Activated T-helper 1 cell treated with anti-CD3 and anti-CD28 coated beads, Interleukin-12 subunit alpha, Interleukin-12 subunit beta, Interleukin-2, Interleukin-4 antibody, amounts not matched to agents 30 ng/mL and 10 ng/mL and 1 ng/mL, durations not matched to agents 14 hours and 24 hours and 36 hours (primary cell): ENCODE results near the gene MARCHF5. TPM values are rescaled to one million over a fixed set of nuclear protein-coding genes. Genes with fewer than 3 reads are reported as not detected.
"Not testable (repeated sequence)": the region's sequence is repeated elsewhere in the genome, so short reads cannot be mapped to it uniquely, and the experiment has no call there.

Experiments
- DNase-seq: peaks from one replicate; pipeline ENCODE4 v3.0.0; 2021; ENCODE audit warnings: low spot score
- H3K27ac Mint-ChIP-seq: one replicate; pipeline ENCODE4 v1.8.0; 2021; ENCODE audit warnings: mild to moderate bottlenecking, mixed read lengths
- H3K27me3 Mint-ChIP-seq: one replicate; pipeline ENCODE4 v1.8.0; 2022; ENCODE audit warnings: mild to moderate bottlenecking, moderate library complexity, mixed read lengths; ENCODE audit not compliant: insufficient read depth
- H3K36me3 Mint-ChIP-seq: one replicate; pipeline ENCODE4 v1.8.0; 2021; ENCODE audit warnings: low read depth, mixed read lengths
- H3K4me1 Mint-ChIP-seq: one replicate; pipeline ENCODE4 v1.8.0; 2021; ENCODE audit warnings: low read depth, mixed read lengths
- H3K4me3 Mint-ChIP-seq: one replicate; pipeline ENCODE4 v1.8.0; 2021; ENCODE audit warnings: mild to moderate bottlenecking, moderate library complexity, mixed read lengths
- H3K9me3 Mint-ChIP-seq: one replicate; pipeline ENCODE4 v1.8.0; 2021; ENCODE audit warnings: mixed read lengths
- intact Hi-C: fragments of 100-400 bp; cut with micrococcal nuclease; formaldehyde crosslinking; loops from one replicate; pipeline ENCODE4 v1.15.1; 2024
- total RNA-seq: library from RNA; stranded (reverse); gene quantifications from 2 replicates; pipeline ENCODE4 v1.2.3, GENCODE V29; 2022

The MARCHF5 gene
- total RNA-seq, 1 donor from 2014 or later = 23.9 TPM

- no peaks in the 10 kb centered on the region for H3K36me3 Mint-ChIP-seq
- H3K27ac Mint-ChIP-seq = no peak overlapping the region
- H3K4me3 Mint-ChIP-seq = no peak overlapping the region
- intact Hi-C loops = no loop called here
- no peaks in the 10 kb centered on the region for H3K9me3 Mint-ChIP-seq
- no peaks in the 10 kb centered on the region for H3K4me1 Mint-ChIP-seq
- H3K27me3 Mint-ChIP-seq = peaks cover 10% of the 10 kb centered on the region
- no peak for DNase-seq
These were observed 87.0 kb downstream of the MARCHF5 start for GRCh38 chr10:92377962-92378361.

GRCh38 chr10:92381543-92381954, 90.6 kb downstream of the MARCHF5 start:
- intact Hi-C loops = no loop called here
- H3K27me3 Mint-ChIP-seq = peaks cover 7% of the 10 kb centered on the region
- no peak overlapping the region for H3K4me3 Mint-ChIP-seq
- DNase-seq = no peak
- H3K27ac Mint-ChIP-seq = no peak overlapping the region
- no peaks in the 10 kb centered on the region for H3K36me3 Mint-ChIP-seq
- H3K4me1 Mint-ChIP-seq = no peaks in the 10 kb centered on the region
- H3K9me3 Mint-ChIP-seq = no peaks in the 10 kb centered on the region

GRCh38 chr10:92382631-92383030, 91.7 kb downstream of the MARCHF5 start:
- intact Hi-C loops = no loop called here
- Mint-ChIP-seq H3K9me3 (no peaks in the 10 kb centered on the region), H3K27me3 (peaks cover 7% of the 10 kb centered on the region), H3K4me1 (no peaks in the 10 kb centered on the region), H3K27ac (no peak overlapping the region), H3K36me3 (no peaks in the 10 kb centered on the region), H3K4me3 (no peak overlapping the region)
- no peak for DNase-seq

GRCh38 chr10:92384741-92385140, 93.8 kb downstream of the MARCHF5 start:
- intact Hi-C loops = no loop called here
- H3K27ac Mint-ChIP-seq = no peak overlapping the region
- no peak for DNase-seq
- peaks cover 4% of the 10 kb centered on the region for H3K27me3 Mint-ChIP-seq
- H3K36me3 Mint-ChIP-seq = no peaks in the 10 kb centered on the region
- H3K4me3 Mint-ChIP-seq = no peak overlapping the region
- H3K9me3 Mint-ChIP-seq = no peaks in the 10 kb centered on the region
- H3K4me1 Mint-ChIP-seq = no peaks in the 10 kb centered on the region

- no peak for DNase-seq
- Mint-ChIP-seq H3K27me3 (peaks cover 2% of the 10 kb centered on the region), H3K4me1 (no peaks in the 10 kb centered on the region), H3K9me3 (no peaks in the 10 kb centered on the region), H3K4me3 (no peak overlapping the region), H3K36me3 (no peaks in the 10 kb centered on the region), H3K27ac (no peak overlapping the region)
- intact Hi-C loops = no loop called here
These were observed 94.9 kb downstream of the MARCHF5 start for GRCh38 chr10:92385831-92386230.

- Mint-ChIP-seq H3K36me3 (no peaks in the 10 kb centered on the region), H3K9me3 (no peaks in the 10 kb centered on the region), H3K4me1 (no peaks in the 10 kb centered on the region), H3K4me3 (no peak overlapping the region), H3K27ac (no peak overlapping the region), H3K27me3 (peaks cover 4% of the 10 kb centered on the region)
- intact Hi-C loops = no loop called here
- DNase-seq = no peak
These were observed 96.4 kb downstream of the MARCHF5 start for GRCh38 chr10:92387289-92387940.

- DNase-seq, intact Hi-C loops, H3K27ac Mint-ChIP-seq, H3K9me3 Mint-ChIP-seq, H3K4me3 Mint-ChIP-seq, H3K36me3 Mint-ChIP-seq, H3K4me1 Mint-ChIP-seq, H3K27me3 Mint-ChIP-seq: not testable (repeated sequence)
These were observed 102.2 kb downstream of the MARCHF5 start for GRCh38 chr10:92393173-92393572.

GRCh38 chr10:92395271-92395670, 104.3 kb downstream of the MARCHF5 start:
- H3K4me1 Mint-ChIP-seq = no peaks in the 10 kb centered on the region
- intact Hi-C loops = no loop called here
- H3K4me3 Mint-ChIP-seq = no peak overlapping the region
- H3K27ac Mint-ChIP-seq = no peak overlapping the region
- H3K36me3 Mint-ChIP-seq = no peaks in the 10 kb centered on the region
- DNase-seq = no peak
- peaks cover 8% of the 10 kb centered on the region for H3K9me3 Mint-ChIP-seq
- H3K27me3 Mint-ChIP-seq = peaks cover 3% of the 10 kb centered on the region

- H3K27ac Mint-ChIP-seq, intact Hi-C loops, H3K9me3 Mint-ChIP-seq, DNase-seq, H3K36me3 Mint-ChIP-seq, H3K4me1 Mint-ChIP-seq, H3K4me3 Mint-ChIP-seq: not testable (repeated sequence)
- H3K27me3 Mint-ChIP-seq = peaks cover 13% of the 10 kb centered on the region
These were observed 111.3 kb downstream of the MARCHF5 start for GRCh38 chr10:92402234-92402633.

Other genes starting within 250 kb of the MARCHF5 start
- 2.5 and 2.7 TPM in 2 replicates for gene CPEB3, start 89 bp upstream of the MARCHF5 start, total RNA-seq